ENCODE results near the gene EXOC3L1. TPM values are rescaled to one million over a fixed set of nuclear protein-coding genes. Genes with fewer than 3 reads are reported as not detected.

Gene EXOC3L1, protein sequence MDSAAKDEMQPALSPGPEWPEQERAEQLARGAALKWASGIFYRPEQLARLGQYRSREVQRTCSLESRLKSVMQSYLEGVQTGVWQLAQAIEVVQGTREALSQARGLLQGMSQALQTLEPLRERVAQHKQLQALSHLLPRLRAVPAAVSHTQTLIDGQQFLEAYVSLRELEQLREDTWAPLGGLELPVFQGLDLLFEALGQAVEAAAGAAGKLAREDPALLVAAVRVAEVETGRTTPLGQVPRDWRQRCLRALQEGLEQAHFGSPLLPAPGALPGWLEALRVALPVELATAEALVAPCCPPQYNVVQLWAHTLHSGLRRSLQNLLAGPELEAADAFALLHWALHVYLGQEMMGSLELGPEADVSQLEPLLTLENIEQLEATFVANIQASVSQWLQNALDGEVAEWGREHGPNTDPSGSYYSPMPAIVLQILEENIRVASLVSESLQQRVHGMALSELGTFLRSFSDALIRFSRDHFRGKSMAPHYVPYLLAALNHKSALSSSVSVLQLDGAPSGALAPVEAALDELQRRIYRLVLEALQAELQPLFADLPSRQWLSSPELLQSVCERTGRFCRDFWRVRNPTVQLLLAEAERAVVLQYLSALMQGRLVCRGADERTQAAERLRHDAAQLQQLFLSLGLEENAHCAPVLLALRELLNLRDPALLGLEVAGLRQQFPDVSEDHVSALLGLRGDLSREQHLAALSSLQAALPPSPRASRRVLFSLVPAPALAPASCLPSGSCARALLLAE
- total RNA-seq, result not detected

DNA sequence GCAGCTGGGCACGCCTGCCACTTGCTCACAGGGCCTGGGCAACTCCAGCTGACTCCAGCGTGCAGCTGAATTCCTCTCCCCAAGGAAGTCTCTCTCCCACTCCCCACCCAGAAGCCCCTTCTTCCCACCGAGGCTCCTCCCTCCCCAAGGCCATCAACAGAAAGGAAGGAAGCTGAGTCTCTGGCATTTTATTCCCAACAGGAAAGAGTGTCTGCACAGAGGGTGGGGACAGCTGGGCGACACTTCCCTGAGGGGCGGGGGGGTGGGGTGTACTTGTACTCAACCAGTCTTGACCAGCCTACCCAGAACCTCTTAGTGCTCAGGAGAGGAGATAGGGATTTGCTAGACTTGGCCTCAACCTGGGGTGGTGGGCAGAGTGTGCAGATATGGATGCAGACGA, at the start of gene EXOC3L1:
EXOC3L1 (minus strand) TSS at position 96 of the 400 bp plus-strand sequence. CDS start 460 bp downstream, outside the sequence.
- no peak within 1 kb of the TSS for H3K4me3 Mint-ChIP-seq
- CTCF ChIA-PET, result interaction anchor here (0.6 to 1.0 kb wide), 2 partner anchors 17 to 35 kb away, joined by 3 read pairs; no protein-coding TSS in a partner anchor
- H3K36me3 Mint-ChIP-seq, result peaks cover 16% of the 10 kb centered on the region
- no peaks in the 10 kb centered on the region for H3K9me3 Mint-ChIP-seq (ENCODE audit: low read depth)
- H3K27me3 Mint-ChIP-seq, result peaks cover 15% of the 10 kb centered on the region
- DNase-seq (no peak), ATAC-seq (no peak)
- H3K4me1 Mint-ChIP-seq, result peaks cover 43% of the 10 kb centered on the region
- no peak within 1 kb of the TSS for H3K27ac Mint-ChIP-seq

DNA sequence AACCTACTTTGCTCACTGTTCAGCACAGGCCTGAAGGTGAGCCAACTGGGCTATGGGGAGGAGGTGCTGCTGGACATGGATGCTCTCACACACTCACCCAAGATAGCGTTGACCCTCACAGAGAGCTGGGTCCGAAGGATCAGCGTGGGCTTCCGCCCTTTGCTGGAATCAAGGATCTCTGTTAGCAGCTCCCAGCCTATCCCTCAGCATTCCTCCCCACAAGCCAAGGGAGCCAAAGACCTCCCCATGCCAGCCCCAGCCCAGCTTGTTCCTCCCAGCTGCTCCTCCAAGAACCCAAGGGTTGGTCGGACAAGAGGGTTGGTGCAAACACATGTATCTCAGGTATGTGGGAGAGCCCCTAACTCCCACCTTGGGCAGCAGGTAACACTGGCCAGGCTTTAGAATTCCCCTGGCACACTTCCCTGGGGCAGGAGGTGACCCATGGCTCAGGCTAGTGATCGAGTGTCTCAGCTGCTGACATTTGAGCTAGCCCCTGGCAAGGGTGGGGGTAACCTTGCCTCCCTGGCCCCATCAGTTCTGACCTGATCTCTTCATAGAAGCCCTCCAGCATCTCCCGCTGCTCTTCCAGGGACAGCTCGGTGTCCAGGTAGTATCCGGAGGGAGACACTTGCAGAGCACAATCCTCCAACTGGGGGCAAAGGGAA, 49.0 kb upstream of the EXOC3L1 start:
- Mint-ChIP-seq H3K36me3 (peaks cover 20% of the 10 kb centered on the region), H3K27ac (no peak overlapping the region), H3K4me1 (peaks cover 26% of the 10 kb centered on the region), H3K9me3 (ENCODE audit: low read depth) (no peaks in the 10 kb centered on the region), H3K4me3 (no peak overlapping the region), H3K27me3 (no peaks in the 10 kb centered on the region)
- DNase-seq, result no peak
- CTCF ChIA-PET, result interaction anchor here (3.2 kb wide), 1 partner anchor 11 kb away, joined by 16 read pairs; the partner anchor contains the start of gene TMEM208
- no peak for ATAC-seq

DNA sequence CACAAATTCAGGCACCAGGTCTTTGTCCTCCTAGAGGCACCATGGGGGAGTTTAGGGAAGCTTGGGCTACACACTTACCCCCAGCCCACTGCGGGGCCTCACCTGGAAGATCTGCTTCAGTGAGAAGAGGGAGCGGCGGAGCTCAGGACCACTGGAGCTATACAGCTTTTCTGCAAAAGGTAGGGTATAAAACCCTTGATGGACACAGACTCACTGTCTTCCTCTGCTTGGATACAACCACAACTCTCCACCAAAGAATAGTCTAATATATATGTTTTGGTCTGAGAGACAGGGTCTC, 48.3 kb upstream of the EXOC3L1 start:
- CTCF ChIA-PET, result interaction anchor here (1.5 to 3.2 kb wide), 2 partner anchors 11 to 15 kb away, joined by 3 to 16 read pairs; partner anchors contain the start of gene TMEM208
- Mint-ChIP-seq H3K4me1 (peaks cover 21% of the 10 kb centered on the region), H3K27me3 (no peaks in the 10 kb centered on the region), H3K36me3 (peaks cover 20% of the 10 kb centered on the region), H3K9me3 (ENCODE audit: low read depth) (no peaks in the 10 kb centered on the region), H3K27ac (no peak overlapping the region), H3K4me3 (no peak overlapping the region)
- DNase-seq (no peak), ATAC-seq (no peak)

DNA sequence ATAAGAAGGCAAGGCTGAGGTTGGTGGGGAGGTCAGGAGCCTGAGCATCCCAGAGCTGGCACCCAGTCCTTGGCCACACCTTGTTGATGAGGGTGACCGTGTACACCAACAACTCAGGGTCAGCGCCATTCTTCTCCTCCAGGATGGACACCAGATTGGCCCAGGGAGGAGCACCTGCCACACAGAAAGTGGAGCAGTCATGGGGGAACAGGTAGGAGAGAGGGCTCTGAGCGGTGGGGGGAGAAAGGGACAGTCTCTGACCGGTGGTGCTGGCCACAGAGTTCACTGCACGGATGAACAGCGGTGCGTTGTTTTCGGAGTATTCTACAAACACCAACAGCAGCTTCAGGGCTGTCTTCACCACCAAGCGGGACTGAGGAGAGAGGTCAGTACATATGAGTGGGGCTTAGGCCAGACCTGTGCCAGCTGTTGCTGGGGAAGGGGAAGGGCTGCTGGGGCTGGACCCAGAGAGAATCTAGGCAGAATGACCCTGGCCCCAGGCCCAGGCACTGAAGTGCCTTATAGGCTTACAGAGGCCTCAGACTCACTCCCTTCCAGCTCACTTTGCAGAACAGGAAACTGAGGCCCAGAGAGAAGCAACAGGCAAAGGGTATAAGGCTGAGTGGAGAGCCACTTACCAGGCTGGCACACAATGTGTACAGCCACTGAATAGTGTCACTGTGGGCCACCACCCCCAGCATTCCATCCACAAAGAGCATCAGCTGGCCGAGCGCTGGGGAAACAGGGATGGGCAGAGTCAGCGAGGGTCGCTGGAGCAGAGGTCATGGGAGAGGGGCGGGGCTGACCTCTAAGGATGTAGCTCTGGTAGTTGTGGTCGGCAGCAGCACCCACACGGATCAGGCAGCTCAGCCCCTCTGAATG, 47.7 kb upstream of the EXOC3L1 start:
- Mint-ChIP-seq H3K4me1 (peaks cover 20% of the 10 kb centered on the region), H3K36me3 (peaks cover 21% of the 10 kb centered on the region), H3K4me3 (no peak overlapping the region), H3K9me3 (ENCODE audit: low read depth) (no peaks in the 10 kb centered on the region), H3K27me3 (no peaks in the 10 kb centered on the region), H3K27ac (no peak overlapping the region)
- DNase-seq (no peak), ATAC-seq (no peak)
- CTCF ChIA-PET, result interaction anchor here (1.5 to 3.2 kb wide), 2 partner anchors 10 to 14 kb away, joined by 3 to 16 read pairs; partner anchors contain the start of gene TMEM208

DNA sequence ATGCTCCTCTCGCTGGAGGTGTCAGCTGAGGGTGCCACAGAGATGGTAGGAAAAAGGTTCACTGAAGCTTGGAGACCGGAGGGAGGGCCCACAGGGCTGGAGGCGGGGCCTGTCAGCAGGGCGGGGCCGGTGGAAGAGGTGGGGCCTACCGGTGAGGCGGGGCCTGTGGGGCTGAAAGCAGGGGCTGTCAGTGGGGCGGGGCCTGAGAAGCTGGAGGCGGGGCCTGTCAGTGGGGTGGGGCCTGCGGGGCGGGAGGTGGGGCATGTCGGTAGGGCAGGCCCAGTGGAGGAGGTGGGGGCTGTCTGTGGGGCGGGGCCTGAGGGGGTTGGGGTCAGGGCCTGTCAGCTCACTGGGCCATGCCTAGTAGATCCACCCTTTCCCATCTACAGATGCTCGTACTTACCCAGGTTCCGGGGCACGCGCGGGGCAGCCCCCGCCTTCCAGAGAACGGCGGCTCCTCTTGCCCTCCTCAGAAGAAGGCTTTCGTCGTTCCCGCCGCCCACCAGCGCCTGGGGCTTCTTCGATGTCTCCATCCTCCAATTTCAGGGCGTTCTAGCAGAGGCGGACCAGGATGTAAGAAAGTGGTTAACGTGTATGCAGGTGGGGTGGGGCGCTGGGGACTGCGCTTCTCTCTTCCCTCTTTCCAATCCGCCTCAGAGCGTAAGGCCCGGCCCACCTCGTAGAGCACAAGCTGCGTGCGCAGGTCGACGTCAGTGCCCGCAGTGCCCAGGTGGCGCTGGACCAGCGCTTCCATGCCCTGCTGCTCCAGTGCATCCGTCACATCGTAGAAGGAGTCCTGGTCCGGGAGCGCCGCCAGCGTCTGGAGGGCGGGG, 46.8 kb upstream of the EXOC3L1 start:
- Mint-ChIP-seq H3K27me3 (no peaks in the 10 kb centered on the region), H3K36me3 (peaks cover 27% of the 10 kb centered on the region), H3K4me3 (peak overlapping the region; percentile 54), H3K4me1 (peaks cover 15% of the 10 kb centered on the region), H3K27ac (peak overlapping the region; percentile 88), H3K9me3 (ENCODE audit: low read depth) (no peaks in the 10 kb centered on the region)
- DNase-seq (peak; percentile 87), ATAC-seq (peak; percentile 92)
- CTCF ChIA-PET, result interaction anchor here (1.2 to 1.5 kb wide), 2 partner anchors 10 to 13 kb away, joined by 3 to 6 read pairs; partner anchors contain the start of gene TMEM208

DNA sequence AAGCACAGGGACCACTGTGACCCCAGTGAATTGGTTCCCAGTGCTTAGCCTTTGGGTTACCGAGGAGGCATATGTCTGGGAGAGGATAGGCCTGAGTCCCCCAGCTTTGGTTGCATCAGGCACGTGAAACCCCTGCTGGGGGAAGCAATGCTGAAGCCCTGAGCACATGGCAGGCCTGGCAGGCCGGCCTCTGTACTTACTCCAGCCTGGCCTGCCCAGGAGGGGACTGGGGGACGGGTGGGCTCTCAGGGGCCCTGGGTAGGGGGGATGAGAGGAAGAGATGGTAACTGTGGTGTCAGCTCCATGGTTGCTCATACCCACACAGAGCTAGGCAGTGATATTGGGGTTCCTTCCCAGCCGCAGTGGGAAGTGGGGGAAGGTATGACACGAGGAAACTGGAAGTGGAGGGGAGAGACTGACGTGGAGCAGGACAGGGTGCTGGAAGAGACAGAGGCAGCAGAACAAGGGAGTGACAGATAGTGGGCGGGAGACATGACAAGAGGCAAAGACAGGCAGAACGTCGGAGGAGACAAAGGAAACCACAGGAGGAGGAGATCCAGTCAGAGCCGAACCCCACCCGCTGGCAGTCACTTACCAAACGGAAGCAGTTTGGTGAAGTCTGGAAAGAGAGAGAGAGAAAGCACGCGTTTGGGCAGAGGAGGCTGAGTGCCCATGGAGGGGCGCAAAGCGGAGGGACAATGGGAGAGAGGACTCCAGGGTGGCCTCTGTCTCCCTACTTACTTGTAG, 46.1 kb upstream of the EXOC3L1 start:
- H3K4me1 Mint-ChIP-seq, result peaks cover 8% of the 10 kb centered on the region
- ATAC-seq (peak; percentile 62), DNase-seq (peak; percentile 72)
- CTCF ChIA-PET, result interaction anchor here (0.7 to 1.2 kb wide), 2 partner anchors 9 to 89 kb away, joined by 3 to 6 read pairs; partner anchors contain the start of gene TMEM208
- H3K4me3 Mint-ChIP-seq, result peak overlapping the region; percentile 54
- peak overlapping the region; percentile 88 for H3K27ac Mint-ChIP-seq
- no peaks in the 10 kb centered on the region for H3K9me3 Mint-ChIP-seq (ENCODE audit: low read depth)
- H3K36me3 Mint-ChIP-seq, result peaks cover 32% of the 10 kb centered on the region
- H3K27me3 Mint-ChIP-seq, result no peaks in the 10 kb centered on the region

DNA sequence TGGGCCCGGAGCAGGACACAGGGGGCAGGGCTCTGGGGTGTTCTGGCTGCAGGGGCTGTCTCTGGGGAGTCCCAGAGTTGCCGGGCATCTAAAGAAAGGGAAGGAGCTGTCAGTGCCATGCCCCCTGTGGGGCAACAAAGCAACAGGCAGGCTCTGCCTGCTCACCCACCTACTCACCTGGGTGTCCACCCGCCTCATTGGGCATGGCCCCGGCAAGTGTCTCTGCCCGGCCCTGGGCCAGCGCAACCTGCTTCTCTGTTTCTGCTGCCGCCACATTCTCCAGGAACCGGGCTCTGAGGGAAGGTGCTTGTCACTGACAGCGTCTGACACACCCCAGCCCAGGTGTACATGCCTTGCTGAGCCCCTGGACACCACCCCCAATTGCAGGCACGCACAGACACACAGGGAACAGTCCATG, 44.3 kb upstream of the EXOC3L1 start:
- DNase-seq (no peak), ATAC-seq (no peak)
- H3K27me3 Mint-ChIP-seq, result no peaks in the 10 kb centered on the region
- H3K4me3 Mint-ChIP-seq, result no peak overlapping the region
- CTCF ChIA-PET, result no interaction called here
- H3K36me3 Mint-ChIP-seq, result peaks cover 44% of the 10 kb centered on the region
- no peak overlapping the region for H3K27ac Mint-ChIP-seq
- H3K4me1 Mint-ChIP-seq, result peaks cover 8% of the 10 kb centered on the region
- no peaks in the 10 kb centered on the region for H3K9me3 Mint-ChIP-seq (ENCODE audit: low read depth)

DNA sequence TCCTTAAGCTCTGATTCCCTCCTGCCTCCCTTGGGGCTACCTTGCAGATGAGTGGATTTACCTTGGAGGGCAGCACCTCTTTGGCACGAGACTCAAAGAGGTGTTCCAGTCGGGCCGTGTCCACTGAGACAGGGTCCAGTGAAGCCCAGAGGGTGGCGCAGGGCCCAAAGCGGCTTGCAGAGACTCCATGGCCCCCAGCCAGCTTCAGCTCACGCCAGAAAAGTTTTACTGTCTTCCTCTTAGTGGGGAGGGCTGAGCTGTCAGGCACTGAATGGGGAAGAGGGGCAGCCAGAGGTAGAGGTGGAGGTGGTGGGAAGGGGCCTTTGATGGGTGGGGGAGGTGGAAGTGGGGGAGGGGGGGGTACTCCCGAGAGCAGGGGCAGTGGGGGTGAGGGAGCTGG, 43.7 kb upstream of the EXOC3L1 start:
- no peak for DNase-seq
- H3K36me3 Mint-ChIP-seq, result peaks cover 46% of the 10 kb centered on the region
- ATAC-seq, result no peak
- no peaks in the 10 kb centered on the region for H3K9me3 Mint-ChIP-seq (ENCODE audit: low read depth)
- CTCF ChIA-PET, result no interaction called here
- H3K4me3 Mint-ChIP-seq, result no peak overlapping the region
- H3K27ac Mint-ChIP-seq, result no peak overlapping the region
- no peaks in the 10 kb centered on the region for H3K27me3 Mint-ChIP-seq
- peaks cover 10% of the 10 kb centered on the region for H3K4me1 Mint-ChIP-seq

DNA sequence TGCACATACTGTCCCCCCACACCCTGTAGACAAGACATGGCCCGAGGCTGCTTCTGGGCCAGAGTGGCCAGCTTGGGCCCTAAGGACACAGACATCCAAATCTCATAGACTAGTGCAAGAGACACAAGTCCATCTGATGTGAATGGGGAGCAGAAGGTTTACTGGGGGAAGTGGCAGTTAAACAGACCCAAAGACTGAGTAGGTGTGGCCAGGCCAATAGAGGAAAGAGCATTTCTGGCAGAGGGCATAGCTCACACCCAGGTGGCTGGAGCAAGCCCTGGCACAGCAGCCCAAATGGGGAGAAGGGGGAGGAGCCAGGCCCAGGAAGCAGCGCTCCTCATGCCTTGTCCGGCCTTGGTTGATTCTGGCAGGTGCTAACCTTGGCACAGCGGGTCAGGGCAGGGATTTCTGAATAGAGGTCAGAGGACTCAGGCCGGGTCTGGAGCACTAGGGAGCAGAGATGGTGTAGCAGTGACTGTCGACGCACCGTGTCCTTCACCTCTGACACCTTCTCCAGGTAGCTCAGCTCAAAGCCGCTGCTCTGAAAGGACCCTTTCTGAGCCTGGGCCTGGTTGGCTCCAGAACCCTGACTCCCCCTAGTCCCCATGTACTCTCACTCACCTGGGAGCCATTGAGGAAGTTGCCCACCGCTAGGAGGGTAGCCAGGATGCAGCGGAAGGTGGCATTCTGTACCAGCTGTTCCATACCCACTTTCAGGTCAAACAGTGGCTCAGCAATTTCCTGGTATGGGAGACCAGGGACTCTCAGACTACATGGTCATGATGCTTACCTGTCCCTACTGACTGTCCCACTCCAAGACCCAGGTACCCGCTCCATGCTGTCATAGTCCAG, 41.1 kb upstream of the EXOC3L1 start:
- ATAC-seq, result no peak
- no peaks in the 10 kb centered on the region for H3K9me3 Mint-ChIP-seq (ENCODE audit: low read depth)
- no peaks in the 10 kb centered on the region for H3K27me3 Mint-ChIP-seq
- DNase-seq, result no peak
- H3K27ac Mint-ChIP-seq, result peak overlapping the region; percentile 54
- no peak overlapping the region for H3K4me3 Mint-ChIP-seq
- peaks cover 26% of the 10 kb centered on the region for H3K4me1 Mint-ChIP-seq
- CTCF ChIA-PET, result interaction anchor here (1.3 to 1.5 kb wide), 2 partner anchors 12 to 16 kb away, joined by 4 to 6 read pairs; partner anchors contain the start of gene FHOD1
- peaks cover 30% of the 10 kb centered on the region for H3K36me3 Mint-ChIP-seq

DNA sequence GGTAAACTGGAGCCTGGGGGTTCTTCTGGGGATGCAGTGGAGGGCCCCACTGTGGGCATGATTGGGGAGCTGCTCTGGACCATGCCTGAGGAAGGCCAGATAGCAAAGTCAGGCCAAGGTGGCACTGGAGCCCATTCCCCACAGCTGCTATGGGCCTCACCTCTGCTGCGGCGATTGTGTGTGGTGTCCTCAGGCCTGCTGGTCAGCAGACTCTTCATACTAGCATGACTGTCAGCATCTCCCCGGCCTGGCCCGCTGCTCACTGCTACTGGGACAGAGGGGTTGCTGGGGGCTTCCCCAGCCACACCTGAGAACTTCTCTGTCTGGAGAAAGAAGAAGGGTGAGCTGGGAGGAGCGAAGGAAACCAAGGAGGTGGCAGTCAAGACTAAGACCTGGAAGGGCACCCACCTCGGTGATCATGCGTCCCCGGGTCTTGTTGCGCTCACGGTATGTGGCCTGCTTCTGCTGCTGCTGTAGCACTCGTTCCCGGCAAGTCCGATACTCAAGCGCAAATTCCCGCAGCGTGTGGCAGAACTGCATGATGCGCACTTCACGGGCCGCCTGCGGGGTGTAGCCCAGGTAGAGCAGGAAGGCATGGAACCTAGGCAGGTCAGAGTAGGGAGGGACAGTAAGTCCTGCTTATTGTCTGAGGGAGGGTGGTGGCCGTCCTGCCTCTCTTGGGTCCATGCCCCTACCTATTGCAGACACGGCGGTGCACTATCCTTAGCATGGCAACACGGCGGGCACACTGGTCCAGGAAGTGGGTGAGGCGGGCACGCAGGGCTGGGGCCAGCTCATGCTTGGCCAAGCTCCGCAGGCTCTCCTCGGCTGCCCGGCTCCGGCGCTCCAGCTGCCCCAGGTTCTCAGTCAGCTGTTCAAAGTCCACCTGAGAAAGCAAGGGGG, 40.2 kb upstream of the EXOC3L1 start:
- H3K27ac Mint-ChIP-seq, result no peak overlapping the region
- no peak for ATAC-seq
- no peaks in the 10 kb centered on the region for H3K27me3 Mint-ChIP-seq
- H3K36me3 Mint-ChIP-seq, result peaks cover 29% of the 10 kb centered on the region
- CTCF ChIA-PET, result no interaction called here
- no peak for DNase-seq
- no peaks in the 10 kb centered on the region for H3K9me3 Mint-ChIP-seq (ENCODE audit: low read depth)
- peaks cover 33% of the 10 kb centered on the region for H3K4me1 Mint-ChIP-seq
- H3K4me3 Mint-ChIP-seq, result no peak overlapping the region

Data from activated CD8-positive, alpha-beta memory T cell treated with anti-CD3 and anti-CD28 coated beads, Interleukin-2, amount 10 ng/mL, durations not matched to agents 7 days and 5 days (primary cell).